ENCODE results near the gene FGF8. TPM values are rescaled to one million over a fixed set of nuclear protein-coding genes. Genes with fewer than 3 reads are reported as not detected.

Gene FGF8
- total and polyA plus RNA-seq, 10 of the 15 experiments (the other 5 are each of a cell fraction or from before 2014, with no cell fraction given), result 0.08 to 0.43 (median 0.17) TPM; not detected in 7

DNA sequence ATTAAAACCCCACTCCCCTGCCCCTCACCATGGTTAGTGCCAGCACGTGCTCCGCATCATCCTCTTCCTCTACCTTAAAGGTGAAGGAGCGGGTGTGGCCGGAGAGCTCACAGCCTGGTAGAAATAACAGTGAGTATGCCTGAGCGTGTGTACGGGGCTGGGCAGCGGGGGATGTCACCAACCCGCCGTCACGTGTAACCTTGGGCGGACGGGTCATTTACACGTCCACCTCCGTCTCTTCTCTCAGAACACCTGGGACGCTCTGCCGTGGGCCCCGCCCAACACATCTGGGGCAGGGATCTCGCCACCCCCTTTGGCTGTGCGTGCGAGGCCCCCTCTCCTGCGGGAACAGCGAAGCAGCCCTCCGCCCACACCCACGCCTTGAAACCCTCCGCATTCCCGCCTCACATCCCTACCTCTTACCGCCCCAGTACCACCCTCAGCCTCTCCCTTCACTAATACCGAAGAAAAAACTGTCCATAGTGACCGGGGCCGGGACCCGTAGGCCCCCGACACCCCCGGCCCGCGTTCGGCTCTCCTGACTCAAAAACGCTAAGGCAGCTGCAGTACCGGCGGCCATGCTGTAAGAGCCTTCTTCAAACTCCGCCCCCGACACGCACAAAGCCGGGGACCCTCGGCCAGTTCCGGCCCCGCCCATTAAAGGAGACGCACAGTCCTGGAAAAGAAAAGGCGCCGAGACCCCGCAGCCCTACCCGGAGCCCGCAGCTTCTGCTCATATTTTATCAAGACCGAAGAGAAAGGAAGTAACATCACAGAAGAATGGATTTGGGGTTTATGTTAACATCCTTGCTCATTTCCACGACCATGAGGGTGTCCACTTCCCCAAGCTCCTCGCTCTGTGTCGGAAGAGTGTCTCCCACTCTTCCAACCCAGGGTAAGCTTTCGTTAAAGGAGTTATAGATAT lies 7.2 kb upstream of the FGF8 start, which contains the start of gene NPM3 (continued):
- TF ChIP-seq, protein P1, sequence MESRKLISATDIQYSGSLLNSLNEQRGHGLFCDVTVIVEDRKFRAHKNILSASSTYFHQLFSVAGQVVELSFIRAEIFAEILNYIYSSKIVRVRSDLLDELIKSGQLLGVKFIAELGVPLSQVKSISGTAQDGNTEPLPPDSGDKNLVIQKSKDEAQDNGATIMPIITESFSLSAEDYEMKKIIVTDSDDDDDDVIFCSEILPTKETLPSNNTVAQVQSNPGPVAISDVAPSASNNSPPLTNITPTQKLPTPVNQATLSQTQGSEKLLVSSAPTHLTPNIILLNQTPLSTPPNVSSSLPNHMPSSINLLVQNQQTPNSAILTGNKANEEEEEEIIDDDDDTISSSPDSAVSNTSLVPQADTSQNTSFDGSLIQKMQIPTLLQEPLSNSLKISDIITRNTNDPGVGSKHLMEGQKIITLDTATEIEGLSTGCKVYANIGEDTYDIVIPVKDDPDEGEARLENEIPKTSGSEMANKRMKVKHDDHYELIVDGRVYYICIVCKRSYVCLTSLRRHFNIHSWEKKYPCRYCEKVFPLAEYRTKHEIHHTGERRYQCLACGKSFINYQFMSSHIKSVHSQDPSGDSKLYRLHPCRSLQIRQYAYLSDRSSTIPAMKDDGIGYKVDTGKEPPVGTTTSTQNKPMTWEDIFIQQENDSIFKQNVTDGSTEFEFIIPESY (IDR thresholded peaks at IDR 0.05), result no peak
- TF ChIP-seq, protein P2, sequence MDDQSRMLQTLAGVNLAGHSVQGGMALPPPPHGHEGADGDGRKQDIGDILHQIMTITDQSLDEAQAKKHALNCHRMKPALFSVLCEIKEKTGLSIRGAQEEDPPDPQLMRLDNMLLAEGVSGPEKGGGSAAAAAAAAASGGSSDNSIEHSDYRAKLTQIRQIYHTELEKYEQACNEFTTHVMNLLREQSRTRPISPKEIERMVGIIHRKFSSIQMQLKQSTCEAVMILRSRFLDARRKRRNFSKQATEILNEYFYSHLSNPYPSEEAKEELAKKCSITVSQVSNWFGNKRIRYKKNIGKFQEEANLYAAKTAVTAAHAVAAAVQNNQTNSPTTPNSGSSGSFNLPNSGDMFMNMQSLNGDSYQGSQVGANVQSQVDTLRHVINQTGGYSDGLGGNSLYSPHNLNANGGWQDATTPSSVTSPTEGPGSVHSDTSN (IDR thresholded peaks at IDR 0.05; ENCODE audit: insufficient replicate concordance, low read depth, low read length), result no peak
- no peak for TF ChIP-seq ZNF217 (IDR thresholded peaks at IDR 0.05)
- peak; percentile 98 for TF ChIP-seq YY1 (IDR thresholded peaks at IDR 0.05; ENCODE audit: low read depth, low read length)
- TF ChIP-seq, protein P3, sequence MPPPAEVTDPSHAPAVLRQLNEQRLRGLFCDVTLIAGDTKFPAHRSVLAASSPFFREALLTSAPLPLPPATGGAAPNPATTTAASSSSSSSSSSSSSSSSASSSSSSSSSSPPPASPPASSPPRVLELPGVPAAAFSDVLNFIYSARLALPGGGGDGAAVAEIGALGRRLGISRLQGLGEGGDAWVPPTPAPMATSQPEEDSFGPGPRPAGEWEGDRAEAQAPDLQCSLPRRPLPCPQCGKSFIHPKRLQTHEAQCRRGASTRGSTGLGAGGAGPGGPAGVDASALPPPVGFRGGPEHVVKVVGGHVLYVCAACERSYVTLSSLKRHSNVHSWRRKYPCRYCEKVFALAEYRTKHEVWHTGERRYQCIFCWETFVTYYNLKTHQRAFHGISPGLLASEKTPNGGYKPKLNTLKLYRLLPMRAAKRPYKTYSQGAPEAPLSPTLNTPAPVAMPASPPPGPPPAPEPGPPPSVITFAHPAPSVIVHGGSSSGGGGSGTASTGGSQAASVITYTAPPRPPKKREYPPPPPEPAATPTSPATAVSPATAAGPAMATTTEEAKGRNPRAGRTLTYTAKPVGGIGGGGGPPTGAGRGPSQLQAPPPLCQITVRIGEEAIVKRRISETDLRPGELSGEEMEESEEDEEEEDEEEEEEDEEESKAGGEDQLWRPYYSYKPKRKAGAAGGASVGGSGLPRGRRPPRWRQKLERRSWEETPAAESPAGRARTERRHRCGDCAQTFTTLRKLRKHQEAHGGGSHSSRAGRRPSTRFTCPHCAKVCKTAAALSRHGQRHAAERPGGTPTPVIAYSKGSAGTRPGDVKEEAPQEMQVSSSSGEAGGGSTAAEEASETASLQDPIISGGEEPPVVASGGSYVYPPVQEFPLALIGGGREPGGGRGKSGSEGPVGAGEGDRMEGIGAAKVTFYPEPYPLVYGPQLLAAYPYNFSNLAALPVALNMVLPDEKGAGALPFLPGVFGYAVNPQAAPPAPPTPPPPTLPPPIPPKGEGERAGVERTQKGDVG (CRISPR knock-in tag; IDR thresholded peaks at IDR 0.05), result no peak
- TF ChIP-seq, protein P4, sequence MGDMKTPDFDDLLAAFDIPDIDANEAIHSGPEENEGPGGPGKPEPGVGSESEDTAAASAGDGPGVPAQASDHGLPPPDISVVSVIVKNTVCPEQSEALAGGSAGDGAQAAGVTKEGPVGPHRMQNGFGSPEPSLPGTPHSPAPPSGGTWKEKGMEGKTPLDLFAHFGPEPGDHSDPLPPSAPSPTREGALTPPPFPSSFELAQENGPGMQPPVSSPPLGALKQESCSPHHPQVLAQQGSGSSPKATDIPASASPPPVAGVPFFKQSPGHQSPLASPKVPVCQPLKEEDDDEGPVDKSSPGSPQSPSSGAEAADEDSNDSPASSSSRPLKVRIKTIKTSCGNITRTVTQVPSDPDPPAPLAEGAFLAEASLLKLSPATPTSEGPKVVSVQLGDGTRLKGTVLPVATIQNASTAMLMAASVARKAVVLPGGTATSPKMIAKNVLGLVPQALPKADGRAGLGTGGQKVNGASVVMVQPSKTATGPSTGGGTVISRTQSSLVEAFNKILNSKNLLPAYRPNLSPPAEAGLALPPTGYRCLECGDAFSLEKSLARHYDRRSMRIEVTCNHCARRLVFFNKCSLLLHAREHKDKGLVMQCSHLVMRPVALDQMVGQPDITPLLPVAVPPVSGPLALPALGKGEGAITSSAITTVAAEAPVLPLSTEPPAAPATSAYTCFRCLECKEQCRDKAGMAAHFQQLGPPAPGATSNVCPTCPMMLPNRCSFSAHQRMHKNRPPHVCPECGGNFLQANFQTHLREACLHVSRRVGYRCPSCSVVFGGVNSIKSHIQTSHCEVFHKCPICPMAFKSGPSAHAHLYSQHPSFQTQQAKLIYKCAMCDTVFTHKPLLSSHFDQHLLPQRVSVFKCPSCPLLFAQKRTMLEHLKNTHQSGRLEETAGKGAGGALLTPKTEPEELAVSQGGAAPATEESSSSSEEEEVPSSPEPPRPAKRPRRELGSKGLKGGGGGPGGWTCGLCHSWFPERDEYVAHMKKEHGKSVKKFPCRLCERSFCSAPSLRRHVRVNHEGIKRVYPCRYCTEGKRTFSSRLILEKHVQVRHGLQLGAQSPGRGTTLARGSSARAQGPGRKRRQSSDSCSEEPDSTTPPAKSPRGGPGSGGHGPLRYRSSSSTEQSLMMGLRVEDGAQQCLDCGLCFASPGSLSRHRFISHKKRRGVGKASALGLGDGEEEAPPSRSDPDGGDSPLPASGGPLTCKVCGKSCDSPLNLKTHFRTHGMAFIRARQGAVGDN (IDR thresholded peaks at IDR 0.05), result no peak
- TF ChIP-seq TCF12 (IDR thresholded peaks at IDR 0.05; ENCODE audit: low read depth, low read length), result no peak
- no peak for TF ChIP-seq ZNF384 (IDR thresholded peaks at IDR 0.05; ENCODE audit: borderline replicate concordance, low read depth, low read length)
- peak; percentile 38; the same call in 1 of the 2 replicates for TF ChIP-seq HCFC1 (IDR thresholded peaks at IDR 0.05; ENCODE audit: low read length)
- TF ChIP-seq ATF7 (IDR thresholded peaks at IDR 0.05; ENCODE audit: low read depth), result 0 out of 2 replicates have a peak, but pooled peaks have one; percentile 22
- TF ChIP-seq CBFB (IDR thresholded peaks at IDR 0.05; ENCODE audit: low read depth), result no peak
- no peak for TF ChIP-seq SMAD1 (IDR thresholded peaks at IDR 0.05; ENCODE audit: low read depth, partially characterized antibody)
- TF ChIP-seq CHD1 (IDR thresholded peaks at IDR 0.05; ENCODE audit: low read depth, low read length), result no peak
- no peak for TF ChIP-seq NR2C1 (IDR thresholded peaks at IDR 0.05)
- TF ChIP-seq, protein P5, sequence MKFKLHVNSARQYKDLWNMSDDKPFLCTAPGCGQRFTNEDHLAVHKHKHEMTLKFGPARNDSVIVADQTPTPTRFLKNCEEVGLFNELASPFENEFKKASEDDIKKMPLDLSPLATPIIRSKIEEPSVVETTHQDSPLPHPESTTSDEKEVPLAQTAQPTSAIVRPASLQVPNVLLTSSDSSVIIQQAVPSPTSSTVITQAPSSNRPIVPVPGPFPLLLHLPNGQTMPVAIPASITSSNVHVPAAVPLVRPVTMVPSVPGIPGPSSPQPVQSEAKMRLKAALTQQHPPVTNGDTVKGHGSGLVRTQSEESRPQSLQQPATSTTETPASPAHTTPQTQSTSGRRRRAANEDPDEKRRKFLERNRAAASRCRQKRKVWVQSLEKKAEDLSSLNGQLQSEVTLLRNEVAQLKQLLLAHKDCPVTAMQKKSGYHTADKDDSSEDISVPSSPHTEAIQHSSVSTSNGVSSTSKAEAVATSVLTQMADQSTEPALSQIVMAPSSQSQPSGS (IDR thresholded peaks at IDR 0.05; ENCODE audit: low read length), result no peak
- no peak for TF ChIP-seq STAT3 (IDR thresholded peaks at IDR 0.05; ENCODE audit: low read depth, low read length)
- no peak for TF ChIP-seq DPF2 (IDR thresholded peaks at IDR 0.05)
- TF ChIP-seq ZNF622 (IDR thresholded peaks at IDR 0.05), result no peak
